Adrenal gland (tissue), 12 donors: Measurements from ENCODE around the gene MS4A12. TPM values are rescaled to one million over a fixed set of nuclear protein-coding genes. Genes with fewer than 3 reads are reported as not detected.
A peak's percentile ranks its signal among the peaks of the same experiment; 100 is the strongest.
"Not testable (repeated sequence)": the region's sequence is repeated elsewhere in the genome, so short reads cannot be mapped to it uniquely, and the experiment has no call there.

ENCODE experiments used
- DNase-seq, 7 donors: peaks; one replicate each; pipeline ENCODE4 v3.0.0-alpha.2; 2019 to 2020
- H3K27ac ChIP-seq, 5 donors: fragments of 200-600 bp; sonication (generic) in 4 of 5; 1 replicate in 3 of 5; 2 replicates in 2 of 5; pipeline versions ENCODE4 v1.5.1 to v1.8.0; 2016 to 2020; ENCODE audit warnings: mild to moderate bottlenecking in 1 of 5
- H3K27me3 ChIP-seq: fragments of 200-600 bp; 2 replicates; pipeline ENCODE4 v1.8.0; 2021
- H3K36me3 ChIP-seq, 2 donors: fragments of 200-600 bp; replicated peaks in 1 of 2; 1 replicate in 1 of 2; 2 replicates in 1 of 2; pipeline versions ENCODE4 v1.5.1 to v1.8.0; 2018 to 2022
- H3K4me1 ChIP-seq, 2 donors: fragments of 200-600 bp; replicated peaks in 1 of 2; 1 replicate in 1 of 2; 2 replicates in 1 of 2; pipeline versions ENCODE4 v1.5.1 to v1.8.0; 2018 to 2021
- H3K4me3 ChIP-seq, 4 donors: fragments of 200-600 bp; sonication (generic) in 3 of 4; one replicate each; pipeline ENCODE4 v1.5.1; 2016 to 2018
- H3K9me3 ChIP-seq, 3 donors: fragments of 200-600 bp; sonication (generic) in 1 of 3; replicated peaks in 1 of 3; 1 replicate in 2 of 3; 2 replicates in 1 of 3; pipeline versions ENCODE4 v1.5.1 to v1.8.0; 2016 to 2021
- CTCF ChIP-seq, 6 experiments: fragments of 450-650 bp in 4 of 6; fragments of 200-600 bp in 2 of 6; sonication (generic) in 1 of 6; IDR thresholded peaks; 1 replicate in 5 of 6; 2 replicates in 1 of 6; pipeline versions ENCODE4 v1.5.1 to v1.8.0; 2016 to 2021; ENCODE audit warnings: antibody characterized with exemption in 6 of 6, mild to moderate bottlenecking in 2 of 6, moderate library complexity in 1 of 6
- POLR2A ChIP-seq, 2 donors: fragments of 450-650 bp; IDR thresholded peaks; one replicate each; pipeline ENCODE4 v1.6.1; 2017; ENCODE audit warnings: antibody characterized with exemption in 2 of 2, mild to moderate bottlenecking in 2 of 2, moderate library complexity in 1 of 2
- WGBS, 4 donors: extraction: QIAGEN DNeasy Blood & Tissue Kit in 2 of 4; methylation state at CpG; one replicate each; pipeline versions ENCODE4 v1.1.5 to v1.1.7; 2013 to 2017; 5-methylcytosine and 5-hydroxymethylcytosine counted together
- intact Hi-C, 2 donors: fragments of 100-400 bp; cut with DNase I; formaldehyde crosslinking; loops; one replicate each; pipeline versions ENCODE4 v1.14.1 to v1.15.0; 2022 to 2023
- polyA plus RNA-seq, 3 donors: library from polyadenylated mRNA; stranded (reverse); fragments of 200-250 nt in 2 of 3; fragments of 350-450 nt in 1 of 3; fragmentation: Illumina TruSeq in 1 of 3; extraction: RNeasy Lipid Tissue Mini Kit (QIAGEN cat#74804) in 1 of 3; gene quantifications; one replicate each; pipeline ENCODE4 v1.2.3, GENCODE V29; 2013 to 2014
- total RNA-seq, 9 donors: library from RNA; depleted of rRNA in 4 of 9; stranded (reverse); fragments of >200 nt in 4 of 9; fragments of 120-200 nt in 1 of 9; fragmentation: NEBNext Ultra II Directional in 1 of 9; extraction: Animal tissue kit (Norgen Biotek cat#: 25700) in 1 of 9; gene quantifications; one replicate each; pipeline versions ENCODE4 v1.1.0 to v1.2.4, GENCODE V29; 2013 to 2023
- donor health status: healthy with polysubstance abuse.
- donor health status: Bipolar disorder and iron deficiency.
- donor health status: DM: yes; HTN: yes; CAD: no.
- donor health status: DM: no; HTN: no; CAD: no.
- donor health status: DM: no; HTN: no; CAD: no.
- donor health status: DM: yes; HTN: yes; CAD: no.

The MS4A12 gene
- total and polyA plus RNA-seq, 12 donors: not detected

GRCh38 chr11:60528465-60528864, 35.9 kb downstream of the MS4A12 start:
- Histone ChIP-seq H3K27ac (no peak overlapping the region), H3K27me3 (no peaks in the 10 kb centered on the region), H3K36me3 (no peaks in the 10 kb centered on the region), H3K4me1 (no peaks in the 10 kb centered on the region), H3K4me3 (no peak overlapping the region), H3K9me3 (no peaks in the 10 kb centered on the region)
- intact Hi-C loops: no loop called here
- no peak for TF ChIP-seq POLR2A (IDR thresholded peaks at IDR 0.05)
- TF ChIP-seq CTCF (IDR thresholded peaks at IDR 0.05): no peak
- 53 to 65% (median 58%) methylated on average over 1 of the region's 1 CpG for WGBS, 4 donors
- no peak for DNase-seq

GRCh38 chr11:60528934-60529333, 36.4 kb downstream of the MS4A12 start:
- WGBS, 4 donors: 49 to 55% (median 53%) methylated on average over 1 of the region's 1 CpG
- TF ChIP-seq POLR2A (IDR thresholded peaks at IDR 0.05): no peak
- no peak for TF ChIP-seq CTCF (IDR thresholded peaks at IDR 0.05)
- intact Hi-C loops: no loop called here

GRCh38 chr11:60530454-60531100, 38.0 kb downstream of the MS4A12 start:
- TF ChIP-seq CTCF (IDR thresholded peaks at IDR 0.05): no peak
- no peak for TF ChIP-seq POLR2A (IDR thresholded peaks at IDR 0.05)
- WGBS, 4 donors: 50 to 62% (median 56%) methylated on average over 3 of the region's 3 CpGs
- Histone ChIP-seq H3K36me3 (no peaks in the 10 kb centered on the region), H3K4me3 (no peak overlapping the region), H3K4me1 (no peaks in the 10 kb centered on the region), H3K27me3 (no peaks in the 10 kb centered on the region), H3K27ac (no peak overlapping the region), H3K9me3 (no peaks in the 10 kb centered on the region)
- intact Hi-C loops: no loop called here
- peak in 2 of 7 donors; percentile 3 to 15 for DNase-seq

More at GRCh38 chr11:60528934-60529333, 36.4 kb downstream of the MS4A12 start:
- H3K36me3 ChIP-seq: no peaks in the 10 kb centered on the region
- no peaks in the 10 kb centered on the region for H3K27me3 ChIP-seq
- DNase-seq: peak in 1 of 7 donors; percentile 2
- no peaks in the 10 kb centered on the region for H3K9me3 ChIP-seq
- no peaks in the 10 kb centered on the region for H3K4me1 ChIP-seq
- H3K27ac ChIP-seq: no peak overlapping the region
- H3K4me3 ChIP-seq: no peak overlapping the region

GRCh38 chr11:60532383-60532782, 39.8 kb downstream of the MS4A12 start:
- H3K27ac ChIP-seq, H3K9me3 ChIP-seq, intact Hi-C loops, H3K36me3 ChIP-seq, H3K4me3 ChIP-seq, DNase-seq, H3K27me3 ChIP-seq, H3K4me1 ChIP-seq: not testable (repeated sequence)
- 90 to 100% (median 93%) methylated on average over 9 to 18 of the region's 18 CpGs for WGBS, 4 donors

- H3K27ac ChIP-seq, H3K4me3 ChIP-seq, H3K9me3 ChIP-seq, intact Hi-C loops, H3K27me3 ChIP-seq, H3K4me1 ChIP-seq, DNase-seq, H3K36me3 ChIP-seq: not testable (repeated sequence)
Observed at GRCh38 chr11:60538627-60539026, 46.0 kb downstream of the MS4A12 start.
